NCI-H2107 treated with DMSO at 0.1 percent for 48 hours (cell line): ENCODE results near the gene TOM1.
"Not testable (repeated sequence)": the region's sequence is repeated elsewhere in the genome, so short reads cannot be mapped to it uniquely, and the experiment has no call there.

Experiments
- DNase-seq: peaks from one replicate; lab custom pipeline; 2025; ENCODE audit not compliant: unreplicated experiment; lab: John Stamatoyannopoulos, UW

The TOM1 gene

GRCh38 chr22:35393116-35394010 is 93.7 kb downstream of the TOM1 start:
- DNase-seq: no peak

- no peak for DNase-seq
Measured at GRCh38 chr22:35394011-35394312, 94.3 kb downstream of the TOM1 start.

- DNase-seq: no peak
Measured at GRCh38 chr22:35394810-35395563, 95.3 kb downstream of the TOM1 start.

DNA sequence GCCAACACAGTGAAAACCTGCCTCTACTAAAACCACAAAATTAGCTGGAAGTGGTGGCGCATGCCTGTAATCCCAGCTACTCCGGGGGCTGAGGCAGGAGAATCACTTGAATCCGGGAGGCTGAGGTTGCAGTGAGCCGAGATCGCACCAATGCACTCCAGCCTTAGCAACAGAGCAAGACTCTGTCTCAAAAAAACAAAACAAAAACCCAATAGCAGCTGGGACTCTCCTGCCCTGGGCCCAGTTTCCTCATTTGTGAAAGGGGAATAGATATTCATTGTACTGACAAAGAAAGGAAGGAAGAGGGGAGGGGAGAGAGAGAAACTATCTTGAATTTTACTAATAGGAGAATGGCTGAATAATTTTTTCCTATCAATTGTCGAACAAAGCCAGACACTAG is 96.9 kb downstream of the TOM1 start:
- DNase-seq: not testable (repeated sequence)

- peak; percentile 13 for DNase-seq
Measured at GRCh38 chr22:35397095-35397904, 97.6 kb downstream of the TOM1 start.
